ENCODE results near the gene KLHL14. TPM values are rescaled to one million over a fixed set of nuclear protein-coding genes. Genes with fewer than 3 reads are reported as not detected.
"Not testable (repeated sequence)": the region's sequence is repeated elsewhere in the genome, so short reads cannot be mapped to it uniquely, and the experiment has no call there.

KLHL14 gene
- total RNA-seq, 2 donors from 2014 or later: not detected

- no peak for TF ChIP-seq POLR2A (IDR thresholded peaks at IDR 0.05)
- TF ChIP-seq CTCF (IDR thresholded peaks at IDR 0.05): no peak
- no peak for DNase-seq
- Histone ChIP-seq H3K36me3 (replicated peaks in 1 of 2; ENCODE audit: insufficient read depth in 1 of 2, low read depth in 2 of 2) (no peaks in the 10 kb centered on the region), H3K27ac (no peak overlapping the region), H3K4me1 (no peaks in the 10 kb centered on the region), H3K9me3 (no peaks in the 10 kb centered on the region), H3K4me3 (no peak overlapping the region), H3K27me3 (no peaks in the 10 kb centered on the region)
- intact Hi-C loops (cut with DNase I): no loop called here
- 8 to 24% methylated on average over 1 of the region's 1 CpG for WGBS, 2 donors
- no peak for ATAC-seq
Observed at GRCh38 chr18:32801228-32801627, 28.4 kb upstream of the KLHL14 start.

GRCh38 chr18:32798209-32798960, 25.6 kb upstream of the KLHL14 start:
- Histone ChIP-seq H3K9me3 (no peaks in the 10 kb centered on the region), H3K27me3 (no peaks in the 10 kb centered on the region), H3K27ac (no peak overlapping the region), H3K4me1 (no peaks in the 10 kb centered on the region), H3K4me3 (no peak overlapping the region), H3K36me3 (replicated peaks in 1 of 2; ENCODE audit: insufficient read depth in 1 of 2, low read depth in 2 of 2) (no peaks in the 10 kb centered on the region)
- no peak for ATAC-seq
- TF ChIP-seq POLR2A (IDR thresholded peaks at IDR 0.05) (no peak), CTCF (IDR thresholded peaks at IDR 0.05) (no peak)
- intact Hi-C loops (cut with DNase I): no loop called here
- no peak for DNase-seq
- WGBS, 2 donors: 39 to 41% methylated on average over 4 of the region's 4 CpGs

GRCh38 chr18:32794667-32795066, 21.8 kb upstream of the KLHL14 start:
- ATAC-seq; H3K4me1 ChIP-seq; H3K9me3 ChIP-seq; H3K36me3 ChIP-seq (replicated peaks in 1 of 2; ENCODE audit: insufficient read depth in 1 of 2, low read depth in 2 of 2); intact Hi-C loops (cut with DNase I); DNase-seq; H3K4me3 ChIP-seq; H3K27me3 ChIP-seq; H3K27ac ChIP-seq: not testable (repeated sequence)
- WGBS, 2 donors: 85 to 87% methylated on average over 21 to 23 of the region's 31 CpGs

GRCh38 chr18:32779010-32779409, 6.2 kb upstream of the KLHL14 start:
- ATAC-seq (no peak), DNase-seq (no peak)
- intact Hi-C loops (cut with DNase I): no loop called here
- Histone ChIP-seq H3K27me3 (no peaks in the 10 kb centered on the region), H3K4me3 (no peak overlapping the region), H3K27ac (no peak overlapping the region), H3K9me3 (no peaks in the 10 kb centered on the region), H3K4me1 (no peaks in the 10 kb centered on the region), H3K36me3 (replicated peaks in 1 of 2; ENCODE audit: insufficient read depth in 1 of 2, low read depth in 2 of 2) (no peaks in the 10 kb centered on the region)
- TF ChIP-seq CTCF (IDR thresholded peaks at IDR 0.05) (no peak), POLR2A (IDR thresholded peaks at IDR 0.05) (no peak)
- 52 to 53% methylated on average over 1 of the region's 1 CpG for WGBS, 2 donors

GRCh38 chr18:32777049-32777448, 4.2 kb upstream of the KLHL14 start:
- no peaks in the 10 kb centered on the region for H3K36me3 ChIP-seq (replicated peaks in 1 of 2; ENCODE audit: insufficient read depth in 1 of 2, low read depth in 2 of 2)
- H3K4me3 ChIP-seq: no peak overlapping the region
- no peak for ATAC-seq
- H3K27ac ChIP-seq: no peak overlapping the region
- intact Hi-C loops (cut with DNase I): no loop called here
- 60 to 84% methylated on average over 2 of the region's 2 CpGs for WGBS, 2 donors
- TF ChIP-seq POLR2A (IDR thresholded peaks at IDR 0.05) (no peak), CTCF (IDR thresholded peaks at IDR 0.05) (no peak)
- DNase-seq: no peak
- no peaks in the 10 kb centered on the region for H3K27me3 ChIP-seq
- H3K9me3 ChIP-seq: no peaks in the 10 kb centered on the region
- H3K4me1 ChIP-seq: peaks cover 3% of the 10 kb centered on the region

Data from body of pancreas (tissue), 4 donors.